ENCODE results near the gene CCDC9B.

DNA sequence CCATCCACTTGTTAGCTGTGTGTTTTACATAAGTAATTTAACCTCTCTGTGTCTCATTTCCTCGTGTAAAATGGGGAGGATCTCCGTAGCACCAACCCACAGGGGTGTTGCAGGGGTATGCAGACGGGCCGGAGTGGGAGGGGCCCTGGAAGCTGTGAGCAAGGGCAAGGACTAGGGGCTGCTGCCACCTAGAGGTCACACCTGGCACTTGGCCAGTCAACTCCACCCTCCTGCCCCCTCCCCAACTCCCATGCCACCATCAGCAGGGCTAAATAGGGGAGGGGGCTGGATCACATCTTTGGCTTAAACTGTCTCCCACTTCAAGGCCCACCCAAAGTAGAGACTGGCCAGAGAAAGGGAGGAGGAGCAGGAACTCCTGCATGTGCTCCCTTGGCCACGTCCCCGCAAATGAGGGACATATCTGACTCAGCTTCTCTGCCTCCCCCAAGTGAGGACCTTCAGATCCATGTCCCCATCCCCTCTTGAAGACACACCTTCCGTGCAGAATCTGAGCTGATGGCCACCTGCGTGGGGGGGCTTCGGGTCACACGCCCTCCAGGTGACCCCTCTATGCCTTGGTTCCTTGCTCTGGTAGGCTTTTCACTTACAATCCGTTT is 2.6 kb downstream of the CCDC9B start:
- TF ChIP-seq YY1 (IDR thresholded peaks at IDR 0.05; ENCODE audit: insufficient read depth, insufficient read length) (no peak), SUZ12 (IDR thresholded peaks at IDR 0.05; ENCODE audit: extremely low read depth, insufficient read depth, insufficient read length) (no peak)
